ENCODE data around the gene TRMT13. TPM values are rescaled to one million over a fixed set of nuclear protein-coding genes. Genes with fewer than 3 reads are reported as not detected.

TRMT13 gene
- total and polyA plus RNA-seq, 4 donors = 7.6 to 45.1 (median 12.3) TPM

Small RNAs within 50 kb of the gene (small RNA-seq; reads per million reads assigned to genes)
- not detected for gene AC093019.1 (ENCODE audit: low replicate concordance)
- not detected for gene RPL23AP90 (ENCODE audit: low replicate concordance)

Other genes starting within 250 kb of the TRMT13 start
- gene SLC35A3, start 163.2 kb upstream of the TRMT13 start, total RNA-seq = 10 to 100 TPM; 34.9 to 53.8 TPM
- gene SLC35A3, start 163.2 kb upstream of the TRMT13 start, polyA plus RNA-seq = 10 to 100 TPM; 10.8 to 24.3 TPM
- 1 to 10 TPM; 1.9 to 4.6 TPM for gene SASS6, start 233 bp upstream of the TRMT13 start, total RNA-seq
- 1 to 10 TPM; 1.3 to 2.0 TPM for gene SASS6, start 233 bp upstream of the TRMT13 start, polyA plus RNA-seq
- under 1 TPM; 0.94 to 0.98 TPM for gene LRRC39, start 45.1 kb downstream of the TRMT13 start, total RNA-seq
- gene LRRC39, start 45.1 kb downstream of the TRMT13 start, polyA plus RNA-seq = 1 to 10 TPM in 1 of 2 donors, under 1 TPM in 1; 0.45 to 2.7 TPM
- gene DBT, start 116.7 kb downstream of the TRMT13 start, total RNA-seq = 10 to 100 TPM; 13.0 to 19.1 TPM
- 1 to 10 TPM; 3.4 to 5.4 TPM for gene DBT, start 116.7 kb downstream of the TRMT13 start, polyA plus RNA-seq
- gene RTCA, start 133.1 kb downstream of the TRMT13 start, total RNA-seq = 10 to 100 TPM; 37.4 to 37.6 TPM
- 10 to 100 TPM; 22.8 to 23.6 TPM for gene RTCA, start 133.1 kb downstream of the TRMT13 start, polyA plus RNA-seq
- gene CDC14A, start 219.3 kb downstream of the TRMT13 start, total RNA-seq = 10 to 100 TPM; 19.1 to 45.4 TPM
- 1 to 10 TPM; 3.6 to 5.1 TPM for gene CDC14A, start 219.3 kb downstream of the TRMT13 start, polyA plus RNA-seq